NCI-H1417 (cell line): ENCODE data around the gene CLBA1.

Experiments
- DNase-seq, 3 experiments: peaks; one replicate each; lab custom pipeline; 2025; lab: John Stamatoyannopoulos, UW

Gene CLBA1

DNA sequence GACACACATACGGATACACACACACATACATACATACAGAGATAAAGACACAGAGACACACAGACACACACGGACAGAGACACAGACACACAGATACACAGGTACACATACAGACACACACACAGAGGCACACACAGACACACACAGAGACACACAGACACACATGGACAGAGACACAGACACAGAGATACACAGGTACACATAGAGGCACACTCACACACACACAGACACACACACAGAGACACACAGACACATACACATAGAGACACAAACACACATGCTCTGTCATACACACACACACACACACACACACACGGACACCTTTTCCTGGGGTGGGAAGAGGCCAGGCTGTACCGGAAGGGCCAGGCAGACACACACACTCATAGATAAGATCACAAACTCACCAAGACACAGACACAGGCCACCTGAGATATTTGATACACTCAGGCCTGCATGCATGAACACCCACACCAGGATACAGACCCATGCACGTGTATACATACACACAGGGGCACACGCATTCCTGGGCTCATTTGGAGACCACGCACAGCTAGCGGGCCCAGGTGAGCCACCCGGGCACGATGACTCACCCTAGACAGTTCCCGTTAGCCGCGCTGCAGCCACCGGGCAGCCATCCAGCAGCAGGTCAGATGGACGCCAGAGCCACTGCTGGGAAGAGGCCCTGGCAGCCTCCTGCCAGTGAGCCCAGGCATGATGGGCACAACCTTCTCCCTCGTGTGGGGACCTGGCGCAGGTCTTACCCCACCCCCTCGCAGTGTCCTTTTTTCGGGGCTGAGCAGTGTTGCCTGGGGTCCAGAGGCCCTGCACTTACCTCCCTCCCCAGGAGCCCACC, 5.6 kb upstream of the CLBA1 start:
- no peak for DNase-seq

DNA sequence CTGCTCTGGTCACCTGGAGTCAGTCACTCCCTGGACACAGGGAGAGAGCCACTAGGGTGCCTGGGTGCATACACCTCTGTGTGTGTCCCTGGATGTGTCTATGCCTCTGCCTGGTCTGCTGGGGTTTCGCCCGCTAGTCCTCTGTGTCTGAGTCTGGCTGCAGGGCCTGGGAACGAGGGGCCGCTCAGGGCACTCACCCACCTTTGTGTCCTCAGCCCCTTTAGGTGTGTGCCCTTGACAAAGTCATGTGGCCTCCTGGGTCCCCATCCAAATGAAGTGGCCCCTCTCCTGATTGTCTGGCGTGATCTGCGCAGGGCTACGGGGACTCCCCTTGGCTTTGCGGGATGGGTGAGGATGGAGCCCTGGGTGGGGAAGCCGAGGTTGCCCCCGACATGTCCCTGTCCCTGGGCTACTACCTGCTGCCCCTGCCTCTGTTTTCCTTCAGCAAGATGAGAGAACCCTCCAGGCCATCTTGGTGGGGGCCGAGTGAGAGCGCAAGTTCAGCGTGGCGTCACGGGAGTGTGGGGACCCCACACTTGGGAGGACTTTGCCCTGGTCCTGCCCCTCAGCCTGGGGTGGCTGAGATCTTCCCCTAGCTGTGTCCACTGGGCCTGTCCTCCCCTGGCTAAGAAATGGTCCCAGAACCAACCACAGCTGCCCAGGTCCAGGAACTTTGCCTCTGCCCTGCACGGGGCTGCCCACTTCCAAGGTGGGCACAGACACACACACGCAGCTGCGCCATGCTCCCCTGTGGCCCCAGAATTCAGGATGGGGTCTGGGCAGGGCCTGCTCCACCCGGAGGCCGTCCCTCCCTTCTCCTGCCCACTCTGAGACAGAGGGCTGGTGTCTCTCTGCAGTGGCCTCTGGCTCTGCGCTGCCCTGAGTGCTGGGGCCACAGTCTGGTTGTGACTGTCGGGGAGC, 4.7 kb upstream of the CLBA1 start:
- no peak for DNase-seq

DNA sequence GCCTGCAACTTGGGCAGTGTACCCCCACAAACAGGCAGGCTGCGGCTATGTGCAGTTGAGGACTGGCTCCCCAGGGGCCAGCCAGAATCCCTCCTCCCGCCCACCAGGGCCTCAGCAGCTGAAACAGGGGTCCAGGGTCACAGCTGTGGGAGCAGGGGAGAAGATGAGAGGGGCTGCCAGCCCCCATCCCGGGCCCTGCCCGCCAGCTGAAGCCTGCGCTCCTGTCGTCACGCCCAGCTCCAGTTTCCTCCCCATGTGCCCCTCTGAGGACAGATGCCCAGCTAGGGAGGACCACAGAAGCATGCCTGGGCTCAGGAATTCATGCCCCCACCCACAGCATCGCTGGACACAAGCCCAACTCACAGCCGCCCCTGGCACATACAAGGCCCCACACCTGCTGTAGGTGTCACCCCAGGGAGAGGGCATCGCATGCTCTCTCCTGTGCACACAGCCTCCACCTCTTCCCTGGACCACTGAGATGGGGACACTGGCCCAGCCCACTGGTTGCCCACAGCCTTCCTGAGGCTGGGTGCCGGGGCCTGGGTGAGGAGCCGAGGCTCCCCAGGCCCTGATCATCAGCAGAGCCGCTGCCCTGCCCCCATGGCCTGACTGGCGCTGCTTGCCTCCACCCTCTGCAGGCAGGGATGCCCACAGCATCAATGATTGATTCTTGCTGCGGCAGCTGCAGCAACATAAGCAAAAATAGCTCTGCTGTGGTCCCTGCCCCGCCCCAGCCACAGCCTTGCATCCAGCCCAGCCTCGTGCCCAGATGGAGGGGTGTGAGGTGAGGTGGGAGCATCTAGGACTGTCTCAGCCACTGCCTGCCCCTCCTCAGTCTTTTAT, 3.7 kb upstream of the CLBA1 start:
- DNase-seq = peak in 1 of 3 experiments; percentile 26

DNA sequence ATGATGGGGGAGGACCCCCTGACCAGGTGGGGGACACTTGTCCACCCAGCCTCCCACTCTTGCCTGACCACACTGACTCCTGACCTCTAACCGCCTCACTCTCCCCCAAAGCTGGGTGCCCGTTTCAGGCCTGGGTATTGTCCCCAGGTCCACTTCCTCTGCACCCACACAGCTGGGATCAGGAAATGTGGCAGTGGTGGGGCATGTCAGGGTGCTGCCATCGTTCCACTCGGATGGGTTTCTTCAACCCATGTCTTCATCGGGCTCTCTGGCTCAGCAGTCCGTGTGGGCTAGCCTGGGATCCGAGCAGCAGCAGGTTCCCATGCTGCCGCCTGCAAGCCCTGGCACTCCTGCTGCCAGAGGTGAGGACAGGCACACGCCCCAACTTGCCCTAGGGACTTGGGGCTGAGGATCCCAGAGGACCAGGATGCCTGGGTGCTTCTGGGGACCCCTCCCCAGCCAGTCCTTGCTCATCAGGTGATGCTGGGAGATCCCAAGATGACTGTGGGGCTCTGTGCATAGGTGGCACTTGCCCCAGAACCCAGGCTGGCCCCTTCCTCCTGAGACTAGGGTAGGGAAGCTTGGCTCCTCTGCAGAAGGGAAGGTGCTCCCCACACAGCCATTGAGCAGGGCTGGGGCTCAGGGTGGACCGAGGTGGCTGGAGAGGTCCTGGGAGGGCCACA, 2.9 kb upstream of the CLBA1 start:
- DNase-seq = no peak

DNA sequence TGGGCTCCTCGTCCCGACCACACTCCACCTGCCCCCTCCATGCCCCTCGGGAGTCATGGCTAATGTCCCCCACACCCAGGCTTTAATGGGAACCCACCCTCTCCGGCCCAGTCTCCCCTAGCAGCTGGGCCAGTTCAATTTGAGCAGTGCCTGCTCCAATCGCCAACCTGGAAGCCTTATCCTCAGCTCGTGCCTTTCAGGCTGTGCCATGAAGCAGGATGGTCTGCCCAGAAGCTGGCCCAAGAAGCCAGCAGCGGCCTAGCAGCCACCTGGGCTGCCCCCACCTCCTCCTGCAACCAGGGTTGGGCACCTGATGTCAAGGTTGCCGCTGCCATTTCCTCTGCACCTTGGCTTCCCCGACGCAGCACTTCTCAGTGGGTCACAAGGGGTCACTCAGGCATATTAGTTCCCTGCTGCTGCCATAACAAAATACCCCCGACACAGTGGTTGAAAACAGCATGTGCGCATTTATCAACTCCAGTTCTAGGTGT, 2.3 kb upstream of the CLBA1 start:
- DNase-seq = no peak

DNA sequence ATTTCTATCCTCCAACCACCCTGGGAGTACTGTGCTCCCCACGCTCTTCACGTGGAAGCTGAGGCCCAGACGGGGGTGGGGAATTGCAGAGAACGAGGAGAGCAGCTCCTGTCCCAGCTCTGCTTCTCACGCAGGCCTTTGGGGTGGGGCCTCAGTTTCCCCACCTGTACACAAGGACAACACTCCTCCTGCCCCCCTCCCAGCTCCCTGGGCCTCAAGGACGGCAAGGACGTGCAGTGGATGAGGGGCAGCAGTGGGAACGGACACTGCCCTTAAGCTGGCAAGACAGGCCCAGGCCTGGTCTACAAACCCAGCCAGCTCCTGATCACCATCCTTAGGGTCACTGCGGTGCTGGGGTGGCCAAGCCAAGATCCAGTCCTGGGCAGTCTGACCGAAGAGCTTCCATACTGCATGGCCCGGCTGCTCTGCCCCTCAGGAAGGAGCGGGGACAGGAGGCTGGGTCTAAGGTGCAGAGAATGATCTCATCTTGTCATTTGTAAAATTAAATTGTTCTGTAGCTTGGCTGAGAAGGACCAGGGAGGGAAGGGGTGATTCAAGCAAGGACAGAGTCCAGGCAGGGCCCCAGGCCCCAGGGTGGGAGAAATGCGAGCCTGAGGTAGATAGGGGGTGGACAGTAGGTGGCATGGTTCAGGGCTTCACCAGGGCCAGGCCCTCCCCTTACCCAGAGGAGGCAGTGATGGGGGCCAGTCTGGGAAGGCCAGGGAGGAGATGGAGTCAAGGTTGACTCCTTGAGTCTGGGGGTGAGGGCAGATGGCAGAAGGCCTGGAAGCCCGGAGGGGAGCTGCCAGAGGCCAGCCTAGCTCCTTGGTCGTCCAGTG, 1.3 kb upstream of the CLBA1 start:
- DNase-seq = no peak

DNA sequence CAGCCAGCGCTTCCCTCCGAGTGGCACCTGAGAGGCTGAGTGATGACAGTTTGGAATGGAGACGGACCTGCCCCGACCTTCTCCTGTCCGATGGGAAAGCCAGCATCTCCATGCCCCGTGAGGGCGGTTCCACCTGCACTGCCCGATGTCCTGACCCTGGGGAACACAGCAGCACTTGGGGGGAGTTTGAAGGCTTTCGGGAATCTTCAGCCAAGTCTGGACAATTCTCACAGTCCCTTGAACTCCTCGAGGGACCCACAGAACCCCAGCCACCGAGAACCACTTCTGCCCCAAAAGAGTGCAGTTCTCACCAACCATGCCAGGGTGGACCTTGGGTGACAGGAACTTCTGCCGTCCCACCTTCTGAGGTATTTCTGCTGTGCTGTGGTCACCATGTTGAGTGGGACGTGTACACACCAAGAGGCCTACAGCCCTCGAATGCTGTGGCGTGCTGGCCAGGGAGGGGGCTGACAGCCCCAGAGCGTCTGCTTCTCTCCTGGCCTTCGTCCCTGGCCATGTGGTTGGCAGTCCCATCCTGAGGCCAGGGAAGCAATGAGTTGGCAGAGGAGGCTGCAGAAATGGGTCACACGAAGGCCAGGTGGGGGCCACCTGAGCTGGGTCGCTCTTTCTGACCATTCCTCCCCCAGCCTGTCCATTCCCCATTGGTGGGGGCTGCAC, 1.0 kb downstream of the CLBA1 start:
- DNase-seq = no peak

DNA sequence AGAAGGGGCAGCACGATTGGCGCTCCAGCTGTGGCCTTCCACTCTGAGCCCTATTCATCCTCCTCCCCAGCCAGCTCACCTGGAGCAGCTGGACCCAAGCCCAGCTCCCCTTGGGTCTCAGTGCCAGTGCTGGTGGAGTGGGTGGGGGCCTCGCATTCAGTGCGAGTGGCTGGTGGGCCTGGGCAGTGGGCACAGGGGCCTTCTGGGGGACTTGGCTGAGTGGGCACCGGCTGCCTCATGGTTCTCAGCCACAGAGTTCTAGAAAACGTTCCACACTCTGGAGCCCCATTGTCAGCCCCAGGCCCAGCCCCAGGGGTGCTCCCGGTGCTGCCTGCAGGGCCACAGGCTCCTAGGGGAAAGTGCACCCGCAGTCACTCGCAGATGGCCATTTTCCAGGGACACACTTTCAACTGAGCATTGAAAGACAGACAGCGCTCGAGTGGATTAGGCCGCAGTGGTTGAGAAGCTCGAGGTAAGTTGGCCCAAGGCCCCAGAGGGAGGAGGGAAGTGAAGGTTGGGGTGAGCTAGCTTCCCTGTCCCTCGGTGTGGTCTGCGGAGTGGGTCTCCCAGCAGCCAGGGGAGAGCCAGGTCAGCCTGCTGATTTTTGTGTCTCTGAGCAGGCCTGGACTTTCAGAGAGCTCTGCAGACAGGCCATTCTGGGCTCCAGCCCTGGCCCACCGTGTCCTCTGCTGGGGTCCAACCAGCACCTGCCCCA, 3.8 kb downstream of the CLBA1 start:
- no peak for DNase-seq

DNA sequence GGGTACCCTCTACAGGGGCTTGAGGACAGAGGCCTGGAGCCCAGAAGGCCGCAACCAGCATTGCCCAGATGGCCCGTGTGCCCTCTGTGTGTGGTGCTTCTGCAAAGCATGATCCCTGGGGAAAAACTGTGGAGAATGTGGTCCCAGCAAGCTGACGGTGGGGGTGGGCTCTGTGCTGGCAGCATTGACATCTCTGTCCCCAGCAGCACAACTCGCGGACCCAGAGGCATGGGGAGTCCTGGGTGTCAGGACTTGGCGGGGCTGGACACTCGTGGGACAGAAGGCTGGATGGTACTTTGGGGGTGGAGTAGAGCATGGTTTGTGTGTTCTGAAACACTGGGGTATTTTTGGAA, 4.3 kb downstream of the CLBA1 start:
- DNase-seq = no peak

DNA sequence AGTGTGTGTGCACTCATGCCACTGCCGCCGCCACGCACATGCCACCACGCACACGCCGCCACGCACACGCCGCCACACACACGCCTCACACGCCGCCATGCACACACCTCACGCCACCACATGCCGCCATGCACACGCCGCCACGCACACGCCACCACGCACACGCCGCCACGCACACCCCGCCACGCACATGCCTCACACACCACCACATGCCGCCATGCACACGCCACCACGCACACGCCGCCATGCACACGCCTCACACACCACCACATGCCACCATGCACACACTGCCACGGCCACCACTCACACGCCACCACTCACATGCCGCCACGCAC, 6.3 kb downstream of the CLBA1 start:
- DNase-seq = no peak

DNA sequence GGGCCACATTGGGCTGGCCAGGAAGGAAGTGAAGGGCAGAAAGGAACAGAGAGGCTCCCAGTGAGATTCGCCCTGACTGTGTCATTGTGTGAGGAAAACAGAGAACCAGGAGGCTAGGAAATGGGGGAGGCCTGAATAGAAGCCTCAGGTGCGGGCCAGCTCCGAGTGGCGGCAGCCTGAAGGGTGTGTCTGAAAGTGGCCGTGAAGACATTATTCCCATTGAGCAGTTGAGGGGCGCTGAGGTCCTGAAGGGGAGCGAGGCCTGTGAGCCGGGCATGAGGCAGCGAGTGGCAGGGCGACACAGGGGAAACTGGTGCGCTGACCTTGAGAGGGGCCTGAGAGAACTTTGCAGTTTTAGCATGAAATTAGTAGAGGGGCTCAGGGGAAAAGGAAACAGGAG, 6.9 kb downstream of the CLBA1 start:
- DNase-seq = no peak

DNA sequence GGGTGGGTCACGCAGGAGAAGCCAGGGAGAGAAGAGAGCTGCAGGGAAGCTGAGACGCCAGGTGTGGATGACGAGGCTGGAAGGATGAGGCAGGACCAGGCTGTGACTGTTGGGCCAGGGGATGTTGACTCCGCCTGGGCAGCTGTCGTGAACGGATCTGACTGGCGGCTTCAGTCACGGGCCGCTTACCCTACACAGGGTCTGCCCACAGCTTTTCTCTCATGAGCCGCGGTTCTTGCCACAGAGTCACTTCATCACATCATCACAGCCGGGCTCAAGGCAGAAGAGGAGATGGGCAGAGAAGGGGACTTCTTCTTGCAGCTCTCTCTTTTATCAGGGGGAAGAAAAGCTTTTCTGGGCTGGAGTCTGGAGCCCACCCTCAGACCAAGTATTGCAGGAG, 7.7 kb downstream of the CLBA1 start:
- no peak for DNase-seq

DNA sequence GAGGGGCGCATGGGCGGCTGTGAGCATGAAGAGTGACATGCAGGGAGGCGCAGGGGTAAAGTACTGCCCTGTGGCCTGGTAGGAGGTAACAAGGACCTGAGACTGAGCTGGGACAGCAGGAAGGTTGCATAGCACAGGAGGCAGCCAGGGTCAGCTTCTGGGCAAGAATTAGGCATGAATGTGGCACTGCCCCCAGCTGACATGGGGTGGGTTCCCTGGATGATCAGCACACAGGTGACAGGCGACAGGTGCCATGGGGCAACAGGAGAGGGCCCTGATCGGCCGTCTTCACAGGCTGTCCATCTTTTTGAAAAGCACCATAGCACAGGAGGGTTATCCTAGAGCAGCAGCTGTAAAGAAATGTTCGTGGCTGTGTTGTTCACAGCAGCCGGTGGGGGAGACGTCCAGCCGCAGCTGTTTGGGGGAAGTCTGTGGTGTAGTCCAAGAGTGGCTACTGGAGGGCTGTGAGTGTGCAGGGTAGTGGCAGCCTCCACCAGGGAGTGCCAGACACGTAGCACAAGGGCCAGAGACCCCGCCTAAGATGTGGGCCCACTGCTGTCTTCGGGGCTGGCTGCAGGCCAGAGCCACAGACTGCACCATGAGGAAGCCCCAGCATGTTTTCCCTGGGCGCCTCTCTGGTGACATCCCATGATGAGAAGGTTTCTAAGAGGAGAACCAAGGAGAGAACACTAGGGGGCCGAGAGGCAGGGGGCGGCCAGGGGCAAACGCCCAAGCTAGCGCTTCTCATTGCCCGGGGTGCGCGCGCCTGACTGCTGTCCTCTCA, 8.4 kb downstream of the CLBA1 start:
- no peak for DNase-seq

DNA sequence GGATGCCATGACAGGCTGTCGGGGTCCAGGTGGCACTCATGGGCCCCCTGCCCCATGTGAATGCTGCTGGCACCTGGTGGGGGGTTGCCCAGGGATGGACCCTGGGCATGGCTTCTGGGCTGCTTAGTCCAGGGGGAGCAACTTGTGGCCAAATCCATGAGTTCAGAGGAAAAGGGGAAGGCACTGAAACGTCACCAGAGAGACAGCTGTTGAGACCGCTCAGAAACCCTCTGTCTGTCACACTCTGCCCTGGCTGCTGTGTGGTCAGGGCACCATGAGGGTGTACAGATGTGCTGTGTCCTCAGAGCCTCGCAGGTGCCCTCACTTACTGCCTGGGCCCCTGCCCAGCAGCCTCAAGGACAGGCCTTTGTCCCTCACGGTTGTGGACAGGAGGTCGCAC, 9.4 kb downstream of the CLBA1 start:
- DNase-seq = no peak

DNA sequence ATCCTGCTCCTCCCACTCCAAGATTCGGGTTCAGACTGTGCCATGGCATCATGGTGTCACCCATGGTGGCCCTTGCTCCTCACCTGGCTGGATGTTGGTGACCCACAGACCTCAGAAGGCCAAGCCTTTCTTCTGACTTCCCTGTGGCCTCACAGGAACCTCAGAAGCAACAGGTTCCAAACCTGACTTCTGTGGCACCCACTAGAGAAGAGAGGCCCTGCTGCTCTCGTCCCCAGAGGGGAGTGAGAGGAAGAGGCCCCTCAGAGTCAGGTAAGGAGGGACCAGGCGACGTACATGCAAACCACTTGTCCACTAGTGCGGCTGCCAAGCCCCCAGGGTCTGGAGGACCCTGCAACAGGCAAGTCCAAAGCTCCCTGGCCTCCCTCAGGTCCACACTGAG, 10.4 kb downstream of the CLBA1 start:
- no peak for DNase-seq

DNA sequence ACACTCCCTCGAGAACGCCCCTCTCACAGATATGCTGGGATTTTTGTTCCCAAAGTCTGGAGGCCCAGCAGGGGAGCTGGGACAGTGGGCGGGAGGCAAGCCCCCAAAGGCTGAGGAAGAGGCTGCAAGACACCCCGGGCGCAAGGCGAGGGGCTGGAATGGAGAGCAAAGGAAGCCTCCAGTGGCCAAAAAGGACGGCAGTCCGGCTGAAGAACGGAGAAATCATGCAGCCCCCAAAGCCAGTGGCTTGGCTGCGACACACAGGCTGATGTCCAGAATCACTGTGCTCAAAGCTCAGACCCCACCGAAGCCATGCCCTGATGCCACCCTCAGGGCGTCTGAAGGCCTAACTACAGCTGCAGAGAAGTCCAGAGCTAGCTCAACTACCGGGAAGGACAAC, 10.9 kb downstream of the CLBA1 start:
- DNase-seq = no peak

DNA sequence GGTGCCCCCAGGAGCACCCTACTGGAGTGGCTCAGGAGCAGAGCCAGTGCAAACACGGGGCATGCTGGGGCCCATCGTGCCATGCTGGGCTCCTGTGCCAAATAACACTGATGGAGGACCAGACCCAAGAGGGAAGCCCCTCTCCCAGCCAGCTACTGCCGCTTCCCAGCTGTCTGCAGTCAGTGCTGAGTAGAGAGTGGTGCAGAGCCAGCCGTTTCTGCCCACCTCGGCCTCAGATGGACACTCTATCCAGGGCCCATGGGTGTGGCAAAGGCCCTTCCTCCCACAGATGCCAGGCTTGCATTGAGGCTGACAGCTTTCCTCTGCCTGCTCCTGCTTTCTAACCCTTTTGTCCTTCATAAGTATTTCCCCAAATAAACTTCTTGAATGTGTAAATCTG, 13.2 kb downstream of the CLBA1 start:
- no peak for DNase-seq

DNA sequence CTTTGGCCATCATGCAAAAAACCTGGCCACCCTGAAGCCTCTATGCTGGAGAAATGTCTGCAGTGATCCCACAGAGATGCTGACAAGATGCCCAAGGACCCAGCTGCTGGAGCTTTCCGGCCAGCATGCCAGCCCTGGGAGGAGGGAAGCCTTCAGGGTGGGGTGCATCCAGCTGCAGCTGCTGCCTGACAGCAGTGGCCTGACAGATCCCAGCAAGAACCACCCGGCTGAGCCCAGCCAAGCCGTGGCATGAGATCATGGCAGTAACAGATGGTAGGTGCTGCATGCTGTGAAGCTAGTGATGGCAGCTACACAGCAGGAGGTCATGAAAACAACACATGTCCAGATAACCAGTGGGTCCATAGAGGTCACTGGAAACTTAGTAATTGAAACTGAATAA, 13.8 kb downstream of the CLBA1 start:
- DNase-seq = no peak
